ENCODE data around the gene CCDC30.
"Not testable (repeated sequence)": the region's sequence is repeated elsewhere in the genome, so short reads cannot be mapped to it uniquely, and the experiment has no call there.

Gene CCDC30

DNA sequence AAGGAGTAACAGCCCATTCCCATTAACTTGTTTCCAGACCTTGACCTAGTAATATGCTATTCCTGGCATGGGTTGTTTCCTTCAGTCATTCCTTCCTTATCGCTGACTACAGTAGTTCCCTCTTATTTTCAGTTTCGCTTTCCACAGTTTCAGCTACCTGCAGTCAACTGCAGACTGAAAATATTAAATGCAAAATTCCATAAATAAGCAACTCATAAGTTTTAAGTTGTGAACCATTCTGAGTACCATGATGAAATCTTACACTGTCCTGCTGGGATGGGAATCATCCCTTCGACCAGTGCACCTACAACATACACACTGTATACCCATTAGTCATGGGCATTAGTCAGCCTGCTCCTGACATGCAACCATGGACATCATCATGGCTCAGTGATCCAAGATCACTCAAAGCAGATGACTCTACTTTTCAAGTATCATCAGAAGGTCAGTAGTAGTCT, 66.7 kb downstream of the CCDC30 start:
- peak; percentile 24 for DNase-seq (ENCODE audit: low read depth)

GRCh38 chr1:42531043-42531442, 68.0 kb downstream of the CCDC30 start:
- no peak for DNase-seq (ENCODE audit: low read depth)

- DNase-seq (ENCODE audit: low read depth): no peak
Measured at GRCh38 chr1:42533101-42533863, 70.2 kb downstream of the CCDC30 start.

DNA sequence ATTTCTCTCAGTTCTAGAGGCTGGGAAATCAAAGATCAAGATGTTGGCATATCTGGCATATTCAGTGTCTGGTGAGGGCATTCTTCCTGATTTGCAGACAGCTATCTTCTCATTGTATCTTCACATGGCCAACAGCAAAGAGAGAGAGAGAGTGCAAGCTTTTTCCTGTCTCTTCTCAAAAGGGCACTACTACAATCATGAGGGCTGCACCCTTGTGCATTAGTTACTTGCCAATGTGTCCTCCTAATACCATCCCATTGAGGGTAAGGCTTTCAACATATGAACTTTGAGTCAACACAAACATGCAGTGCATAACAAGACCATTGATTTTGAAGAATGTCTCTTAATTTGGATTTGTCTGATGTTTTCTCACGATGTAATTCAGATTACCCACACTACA, 78.0 kb downstream of the CCDC30 start:
- no peak for DNase-seq (ENCODE audit: low read depth)

- DNase-seq (ENCODE audit: low read depth): no peak
Measured at GRCh38 chr1:42551180-42551579, 88.1 kb downstream of the CCDC30 start.

- no peak for DNase-seq (ENCODE audit: low read depth)
Measured at GRCh38 chr1:42551590-42551989, 88.5 kb downstream of the CCDC30 start.

DNA sequence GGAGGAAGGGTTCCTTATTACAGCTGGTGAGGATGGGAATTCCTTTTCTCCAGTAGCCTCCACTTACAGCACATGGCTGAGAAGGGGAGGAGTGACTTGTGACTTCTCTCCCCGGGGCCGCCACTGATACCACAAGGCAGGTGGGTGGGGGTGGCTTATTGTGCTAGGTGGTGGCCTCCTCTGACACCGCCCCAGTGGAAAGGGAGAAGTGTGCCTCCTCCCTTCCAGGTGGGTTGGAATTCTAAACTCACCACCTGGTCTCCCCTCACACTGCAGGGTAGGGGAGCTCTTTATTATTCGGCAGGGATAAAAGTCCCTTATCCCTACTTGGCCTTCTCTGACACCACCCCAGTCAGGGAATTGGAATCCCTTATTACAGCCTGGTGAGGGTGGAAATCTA, 89.5 kb downstream of the CCDC30 start:
- DNase-seq (ENCODE audit: low read depth): no peak

- DNase-seq (ENCODE audit: low read depth): no peak
Measured at GRCh38 chr1:42557230-42557851, 94.3 kb downstream of the CCDC30 start.

- DNase-seq (ENCODE audit: low read depth): no peak
Measured at GRCh38 chr1:42567038-42567437, 104.0 kb downstream of the CCDC30 start.

DNA sequence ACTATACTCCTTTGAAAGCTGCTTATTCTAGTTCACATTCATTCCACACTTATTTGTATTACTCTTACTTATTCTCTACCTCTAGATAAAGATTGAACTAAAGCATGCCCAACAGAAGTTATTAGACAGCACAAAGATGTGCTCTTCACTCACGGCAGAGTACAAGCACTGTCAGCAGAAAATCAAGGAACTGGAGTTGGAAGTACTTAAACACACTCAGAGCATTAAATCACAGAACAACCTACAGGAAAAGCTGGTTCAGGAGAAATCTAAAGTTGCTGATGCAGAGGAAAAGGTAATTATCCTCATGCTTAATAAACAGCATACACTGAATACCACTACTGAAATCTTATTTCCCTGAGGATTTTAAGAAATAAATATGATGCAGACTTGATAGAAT, 113.8 kb downstream of the CCDC30 start:
- no peak for DNase-seq (ENCODE audit: low read depth)

- no peak for DNase-seq (ENCODE audit: low read depth)
Measured at GRCh38 chr1:42586016-42586415, 122.9 kb downstream of the CCDC30 start.

- DNase-seq (ENCODE audit: low read depth): no peak
Measured at GRCh38 chr1:42587753-42588152, 124.7 kb downstream of the CCDC30 start.

- no peak for DNase-seq (ENCODE audit: low read depth)
Measured at GRCh38 chr1:42592811-42593210, 129.7 kb downstream of the CCDC30 start.

GRCh38 chr1:42593486-42594100, 130.5 kb downstream of the CCDC30 start:
- no peak for DNase-seq (ENCODE audit: low read depth)

- no peak for DNase-seq (ENCODE audit: low read depth)
Measured at GRCh38 chr1:42601472-42601871, 138.4 kb downstream of the CCDC30 start.

- DNase-seq (ENCODE audit: low read depth): no peak
Measured at GRCh38 chr1:42613803-42614131, 150.7 kb downstream of the CCDC30 start.

GRCh38 chr1:42618866-42619265, 155.8 kb downstream of the CCDC30 start:
- no peak for DNase-seq (ENCODE audit: low read depth)

DNA sequence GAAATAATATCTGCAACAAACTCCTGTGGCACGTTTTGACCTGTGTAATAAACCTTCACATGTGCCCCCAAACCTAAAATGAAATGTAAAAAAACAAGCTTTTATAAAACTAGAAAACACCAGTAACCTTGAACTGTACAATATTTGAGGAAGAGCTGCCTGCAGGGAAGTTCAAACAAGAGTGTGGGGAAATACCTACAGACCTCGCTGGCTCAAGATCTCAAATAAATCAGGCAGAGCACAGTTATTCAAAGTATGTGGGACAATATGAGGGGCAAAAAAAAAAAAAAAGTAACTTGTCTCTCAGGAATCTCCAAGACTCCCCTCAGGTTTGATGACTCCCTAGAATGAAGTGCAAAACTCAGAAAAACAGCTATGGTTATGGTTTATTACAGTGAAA, 157.2 kb downstream of the CCDC30 start:
- no peak for DNase-seq (ENCODE audit: low read depth)

GRCh38 chr1:42621180-42621579, 158.1 kb downstream of the CCDC30 start:
- not testable (repeated sequence) for DNase-seq (ENCODE audit: low read depth)

DNA sequence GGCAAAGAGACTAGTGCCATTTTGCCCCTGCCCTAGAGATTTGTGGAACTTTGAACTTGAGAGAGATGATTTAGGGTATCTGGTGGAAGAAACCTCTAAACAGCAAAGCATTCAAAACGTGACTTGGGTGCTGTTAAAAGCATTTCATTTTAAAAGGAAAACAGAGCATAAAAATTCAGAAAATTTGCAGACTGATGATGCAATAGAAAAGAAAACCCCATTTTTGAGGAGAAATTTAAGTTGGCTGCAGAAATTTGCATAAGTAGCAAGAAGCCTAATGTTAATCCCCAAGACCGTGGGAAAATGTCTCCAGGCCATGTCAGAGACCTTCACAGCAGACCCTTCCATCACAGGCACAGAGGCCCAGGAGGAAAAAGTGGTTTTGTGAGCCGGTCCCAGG, 164.1 kb downstream of the CCDC30 start:
- not testable (repeated sequence) for DNase-seq (ENCODE audit: low read depth)

GRCh38 chr1:42639116-42639515, 176.0 kb downstream of the CCDC30 start:
- DNase-seq (ENCODE audit: low read depth): no peak

GRCh38 chr1:42646056-42646455, 183.0 kb downstream of the CCDC30 start:
- no peak for DNase-seq (ENCODE audit: low read depth)

DNA sequence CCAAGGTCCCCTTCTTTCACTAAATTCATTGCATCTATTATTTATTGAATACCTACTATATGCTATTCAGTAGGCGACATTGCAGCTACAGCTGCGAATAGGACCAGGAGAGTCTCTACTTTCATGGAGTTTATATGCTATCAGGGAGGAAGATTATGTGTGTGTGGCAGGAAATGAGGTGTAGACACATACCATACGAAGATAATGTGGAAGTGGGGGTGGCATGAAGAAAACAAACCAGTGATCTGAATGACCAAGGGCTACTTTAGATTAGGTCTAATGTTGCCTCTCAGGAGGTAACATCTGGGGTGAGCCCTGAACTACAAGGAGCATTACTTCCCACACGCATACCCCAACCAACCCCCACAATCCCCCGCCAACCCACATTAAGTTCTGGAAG, 194.1 kb downstream of the CCDC30 start:
- no peak for DNase-seq (ENCODE audit: low read depth)

Measured in GM04503 (cell line).